HCT116 (cell line): ENCODE results near the gene CCDC3.

ENCODE experiments used
- EZH2 ChIP-seq: fragments of 200-600 bp; sonication (generic); IDR thresholded peaks from 2 replicates; pipeline ENCODE4 v1.6.1; 2017; ENCODE audit warnings: antibody characterized with exemption, mixed run types
- TF ChIP-seq, protein P1 (sequence below), 3 experiments: fragments of 200-600 bp in 1 of 3; sonication (generic) in 1 of 3; IDR thresholded peaks in 2 of 3; conservative IDR thresholded peaks in 1 of 3; 2 replicates each; pipeline ENCODE4 v1.5.1; 2012 to 2017; ENCODE audit warnings: low read depth in 2 of 3, low read length in 2 of 3, antibody characterized with exemption in 1 of 3, borderline replicate concordance in 1 of 3, control low read depth in 1 of 3, mild to moderate bottlenecking in 1 of 3, mixed read lengths in 1 of 3, mixed run types in 1 of 3, moderate library complexity in 1 of 3; ENCODE audit not compliant: insufficient read depth in 1 of 3

- TF ChIP-seq, protein P1, sequence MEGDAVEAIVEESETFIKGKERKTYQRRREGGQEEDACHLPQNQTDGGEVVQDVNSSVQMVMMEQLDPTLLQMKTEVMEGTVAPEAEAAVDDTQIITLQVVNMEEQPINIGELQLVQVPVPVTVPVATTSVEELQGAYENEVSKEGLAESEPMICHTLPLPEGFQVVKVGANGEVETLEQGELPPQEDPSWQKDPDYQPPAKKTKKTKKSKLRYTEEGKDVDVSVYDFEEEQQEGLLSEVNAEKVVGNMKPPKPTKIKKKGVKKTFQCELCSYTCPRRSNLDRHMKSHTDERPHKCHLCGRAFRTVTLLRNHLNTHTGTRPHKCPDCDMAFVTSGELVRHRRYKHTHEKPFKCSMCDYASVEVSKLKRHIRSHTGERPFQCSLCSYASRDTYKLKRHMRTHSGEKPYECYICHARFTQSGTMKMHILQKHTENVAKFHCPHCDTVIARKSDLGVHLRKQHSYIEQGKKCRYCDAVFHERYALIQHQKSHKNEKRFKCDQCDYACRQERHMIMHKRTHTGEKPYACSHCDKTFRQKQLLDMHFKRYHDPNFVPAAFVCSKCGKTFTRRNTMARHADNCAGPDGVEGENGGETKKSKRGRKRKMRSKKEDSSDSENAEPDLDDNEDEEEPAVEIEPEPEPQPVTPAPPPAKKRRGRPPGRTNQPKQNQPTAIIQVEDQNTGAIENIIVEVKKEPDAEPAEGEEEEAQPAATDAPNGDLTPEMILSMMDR (IDR thresholded peaks at IDR 0.05 in 2 of 3, conservative IDR thresholded peaks at IDR 0.05 in 1 of 3; ENCODE audit: borderline replicate concordance in 1 of 3, insufficient read depth in 1 of 3, low read depth in 2 of 3, low read length in 2 of 3) = no peak
- TF ChIP-seq EZH2 = no peak
These were observed 92.2 kb downstream of the CCDC3 start for GRCh38 chr10:12909182-12909835.
